Stimulated activated CD8-positive, alpha-beta memory T cell treated with anti-CD3 and anti-CD28 coated beads, Interleukin-12 subunit alpha, Interleukin-12 subunit beta, amount 100 ng/mL, for 1 hour (primary cell): Measurements from ENCODE around the gene ADAM23.

ENCODE experiments used
- DNase-seq: peaks from one replicate; pipeline ENCODE4 v3.0.0-alpha.2; 2020; ENCODE audit warnings: low read depth

ADAM23 gene

DNA sequence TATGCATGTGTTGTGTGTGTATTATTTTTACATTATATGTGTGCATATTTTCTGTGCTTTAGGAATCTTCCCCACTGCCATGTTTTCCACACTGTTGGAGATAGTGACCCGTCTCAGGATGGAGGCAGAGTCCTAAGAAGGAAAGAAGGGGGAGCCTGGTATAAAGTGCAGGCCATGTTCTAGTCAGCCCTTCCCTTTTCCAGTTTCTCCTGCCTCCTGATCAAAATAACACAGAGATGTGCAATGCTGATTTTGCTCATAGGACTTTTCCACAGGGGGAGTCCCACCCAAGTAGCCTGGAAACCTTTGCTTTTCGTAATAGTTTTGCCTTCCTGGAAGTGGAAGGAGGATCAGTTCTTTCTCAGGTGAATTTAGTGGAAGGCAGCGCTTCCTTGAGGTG, 126.1 kb downstream of the ADAM23 start:
- DNase-seq = no peak

DNA sequence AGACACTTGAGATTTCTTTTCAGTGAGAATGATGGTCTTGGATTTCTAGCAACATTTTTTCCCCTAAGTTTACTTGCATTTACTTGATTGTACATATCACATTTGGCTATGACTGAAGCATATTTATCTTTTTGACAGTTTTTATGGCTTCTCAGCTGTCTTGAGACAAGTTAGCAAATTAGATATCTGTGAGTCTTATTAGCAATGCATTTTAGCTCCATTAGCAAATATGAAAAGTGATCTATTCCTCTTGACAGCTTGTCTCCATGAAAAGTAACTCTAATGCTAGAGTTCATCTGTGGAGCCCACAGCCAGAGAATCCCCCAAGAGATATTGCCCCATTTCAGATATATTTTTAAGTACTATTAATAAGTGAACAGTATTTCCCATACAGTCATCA, 126.9 kb downstream of the ADAM23 start:
- no peak for DNase-seq

DNA sequence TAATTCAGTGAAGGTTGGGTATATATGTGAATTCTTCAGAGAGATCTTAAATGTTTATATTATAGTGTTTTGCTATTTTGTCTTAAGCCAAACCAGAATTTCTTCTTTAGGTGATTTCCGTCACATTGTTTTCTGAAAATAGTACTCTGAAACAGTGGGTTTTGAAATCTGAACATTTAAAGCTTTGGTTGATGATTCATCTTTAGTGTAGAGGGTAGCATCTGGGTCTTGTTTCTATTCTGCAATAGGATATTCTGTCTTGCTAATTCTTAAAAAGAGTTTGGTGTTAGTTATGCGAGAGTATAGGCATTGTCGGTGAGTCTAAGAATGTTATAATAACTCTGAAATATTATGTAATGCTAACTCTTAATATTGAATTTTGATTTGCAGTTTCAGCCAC, 129.4 kb downstream of the ADAM23 start:
- DNase-seq = no peak

DNA sequence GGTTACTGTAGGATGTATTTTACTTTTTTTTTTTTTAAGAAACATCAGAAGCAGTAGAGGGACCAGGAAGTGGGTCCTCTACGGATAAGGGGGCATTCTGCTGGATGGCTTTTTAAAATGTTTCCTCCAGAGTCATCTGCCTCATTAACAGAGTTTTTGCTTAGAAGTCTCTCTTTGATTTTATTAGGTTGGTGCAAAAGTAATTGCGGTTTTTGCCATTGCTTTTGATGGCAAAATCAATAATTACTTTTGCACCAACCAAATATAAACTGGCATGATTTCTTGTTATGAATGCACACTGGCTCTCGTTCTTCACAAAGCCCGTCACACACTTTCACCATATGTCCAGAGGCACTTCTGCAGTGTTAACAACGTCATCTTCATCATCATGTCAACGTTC, 130.5 kb downstream of the ADAM23 start:
- no peak for DNase-seq

DNA sequence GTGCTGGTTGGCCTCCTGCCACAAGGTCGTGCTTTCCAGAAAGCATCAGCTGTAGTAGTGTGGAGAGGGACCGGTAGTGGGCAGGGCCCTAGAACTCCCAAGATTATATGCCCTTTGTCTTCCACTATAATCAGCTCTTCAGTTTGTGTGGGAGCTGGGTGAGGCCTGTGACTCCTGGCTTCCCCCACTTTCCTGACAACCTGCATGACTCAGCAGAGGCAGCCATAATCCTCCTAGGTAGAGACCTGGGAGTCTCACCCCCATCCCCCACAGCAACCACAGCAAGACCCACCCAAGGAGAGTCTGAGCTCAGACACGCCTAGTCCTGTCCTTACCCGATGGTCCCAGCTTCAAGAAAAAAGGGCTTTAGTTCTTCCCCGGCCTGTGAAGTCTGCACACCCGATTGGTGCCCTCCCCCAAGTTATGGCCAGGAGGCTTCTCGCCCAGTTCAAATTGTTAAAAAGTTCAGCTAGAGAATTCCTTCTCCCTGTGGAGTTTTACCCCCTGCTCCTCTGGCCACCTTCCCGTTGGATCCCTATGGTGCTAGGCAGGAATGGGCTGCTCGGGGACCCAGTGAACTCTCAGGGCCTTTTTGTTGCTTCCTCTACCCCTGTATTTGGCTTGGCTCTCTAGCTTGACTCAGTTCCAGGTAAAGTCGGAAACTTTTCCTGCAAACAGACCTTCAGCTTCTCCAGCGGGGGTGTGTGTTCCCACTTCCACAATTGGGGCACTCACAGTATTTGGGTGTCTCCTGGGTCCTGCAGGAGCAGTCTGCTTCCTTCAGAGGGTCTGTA, 141.2 kb downstream of the ADAM23 start:
- DNase-seq = no peak

DNA sequence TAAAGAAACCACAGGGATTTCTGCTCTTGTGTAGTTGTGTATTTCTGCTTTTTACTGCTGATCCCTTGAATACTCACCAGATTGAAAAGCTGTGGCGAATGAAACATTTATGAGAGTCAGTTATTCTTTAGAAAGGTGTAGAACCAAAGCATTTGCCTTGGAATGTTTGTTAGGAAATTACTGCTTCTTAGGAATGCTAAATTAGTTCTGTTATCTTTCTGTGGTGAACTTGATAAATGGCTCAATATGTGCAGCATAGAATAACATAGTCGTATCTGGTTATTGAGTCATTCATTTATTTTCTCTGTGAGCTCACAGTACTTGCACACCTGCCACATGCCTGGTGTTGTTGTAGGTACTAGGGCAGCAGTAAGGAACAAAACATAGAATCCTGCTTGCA, 142.0 kb downstream of the ADAM23 start:
- DNase-seq = no peak

DNA sequence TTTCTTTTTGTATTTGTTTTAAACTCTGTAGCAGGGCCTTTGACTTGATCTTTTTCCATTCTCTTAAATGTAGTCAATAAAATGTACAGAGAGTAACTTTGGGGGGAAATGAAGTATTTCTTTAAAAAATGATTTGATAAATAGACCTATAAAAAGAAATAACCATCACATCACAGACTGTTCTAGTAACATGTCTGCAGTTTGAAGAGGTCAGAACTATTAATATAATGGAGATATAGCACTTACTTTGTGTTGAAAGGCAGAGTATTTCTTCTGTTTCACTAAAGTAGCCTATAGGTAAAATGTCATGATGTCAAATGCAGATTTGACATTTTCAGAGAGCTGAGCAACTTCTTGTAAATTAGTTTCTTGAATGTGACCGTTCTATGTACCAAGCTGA, 143.3 kb downstream of the ADAM23 start:
- no peak for DNase-seq

DNA sequence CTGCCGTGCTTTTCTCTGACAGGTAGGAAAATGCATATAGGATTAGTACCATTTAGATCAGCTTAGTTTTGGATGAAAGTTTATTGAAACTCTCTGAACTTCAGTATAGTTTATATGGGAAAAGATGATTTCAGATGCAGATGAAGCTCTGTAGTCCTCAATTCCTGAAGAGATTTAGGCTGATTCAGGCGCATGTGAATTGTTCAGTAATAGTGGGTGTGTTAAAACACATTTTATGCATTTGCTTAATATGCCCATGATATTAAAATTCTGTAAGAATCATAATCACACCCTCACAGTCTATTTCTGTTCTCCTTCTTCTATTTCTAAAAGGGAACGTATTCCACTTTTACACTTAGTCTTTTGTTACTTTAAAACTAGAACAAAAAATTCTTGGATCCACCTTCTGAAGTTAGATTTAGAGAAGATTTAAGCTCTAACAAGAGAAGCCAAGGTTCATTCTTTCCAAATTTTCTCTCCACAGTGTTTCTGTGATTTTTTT, 154.4 kb downstream of the ADAM23 start:
- no peak for DNase-seq

DNA sequence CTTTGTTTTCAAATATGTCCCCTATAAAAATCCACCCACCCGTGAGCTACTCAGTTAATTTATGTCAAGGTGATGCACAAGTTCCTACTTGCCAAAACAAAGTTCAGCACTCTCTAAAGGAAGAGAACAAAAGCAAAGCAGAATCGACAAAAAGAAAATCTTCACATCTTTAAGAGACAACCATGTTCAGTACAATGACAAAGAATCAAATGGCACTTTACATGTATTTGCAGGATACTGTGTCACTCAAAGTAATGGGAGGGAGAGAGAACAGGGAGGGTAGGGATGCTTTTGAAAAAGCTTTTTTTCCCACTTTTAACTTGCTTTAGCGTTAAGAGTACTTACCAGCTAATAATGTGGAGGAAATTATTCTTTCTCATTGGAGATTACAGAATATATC, 159.9 kb downstream of the ADAM23 start:
- DNase-seq = no peak

DNA sequence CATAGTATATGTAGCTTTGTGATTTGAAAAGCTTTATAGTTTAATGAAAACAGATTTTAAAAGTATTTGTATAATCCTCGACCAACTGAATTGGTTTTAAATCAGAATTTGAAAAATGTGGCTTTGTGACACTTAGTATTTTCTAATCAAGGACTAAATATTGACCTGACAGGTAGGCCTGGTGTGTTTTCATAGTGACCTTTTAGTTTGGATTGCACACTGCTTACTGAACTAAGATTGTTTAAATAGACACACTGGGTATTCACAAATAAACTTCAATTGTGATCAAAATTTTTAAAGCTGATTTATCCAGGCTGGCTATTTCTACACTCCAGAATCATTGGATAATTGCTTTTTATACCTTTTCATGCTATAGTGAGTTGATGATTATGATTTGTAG, 167.1 kb downstream of the ADAM23 start:
- DNase-seq = no peak

DNA sequence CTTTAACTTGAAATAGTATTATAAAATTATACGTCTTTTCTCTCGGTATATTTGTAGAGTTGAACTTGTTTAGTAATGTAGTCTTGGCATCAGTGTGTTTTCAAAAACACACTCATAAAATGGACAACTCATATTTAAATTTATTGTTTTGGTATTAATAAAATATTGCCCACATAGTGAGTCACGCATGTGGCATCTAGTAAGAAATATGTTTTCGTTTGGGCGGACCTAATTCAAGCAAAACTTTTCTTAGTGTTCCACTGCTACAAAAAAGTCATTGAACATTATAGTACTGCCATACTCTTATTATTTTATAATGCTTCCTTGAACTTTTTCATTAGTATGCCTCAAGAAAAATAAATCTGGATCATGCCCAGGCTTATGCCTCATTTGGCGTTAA, 167.9 kb downstream of the ADAM23 start:
- no peak for DNase-seq

DNA sequence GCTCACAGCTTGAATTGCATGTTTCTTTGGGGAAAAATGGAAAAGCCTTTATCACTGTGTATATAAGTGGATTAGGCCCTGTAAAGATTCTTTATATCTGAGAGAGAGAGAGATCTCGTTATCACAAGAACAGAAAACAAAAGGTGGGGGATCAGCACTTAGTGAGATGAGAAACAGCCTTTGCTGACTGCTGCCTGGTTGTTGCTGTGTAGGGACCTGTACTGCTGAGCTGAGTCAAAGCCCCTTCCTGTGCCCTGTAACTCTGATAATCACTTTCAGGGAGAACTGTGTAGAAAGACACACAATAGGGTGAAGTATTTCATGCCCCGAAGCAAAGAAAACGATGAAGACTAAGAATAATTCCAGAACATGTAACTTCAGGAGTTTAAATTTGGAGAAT, 168.4 kb downstream of the ADAM23 start:
- DNase-seq = no peak

DNA sequence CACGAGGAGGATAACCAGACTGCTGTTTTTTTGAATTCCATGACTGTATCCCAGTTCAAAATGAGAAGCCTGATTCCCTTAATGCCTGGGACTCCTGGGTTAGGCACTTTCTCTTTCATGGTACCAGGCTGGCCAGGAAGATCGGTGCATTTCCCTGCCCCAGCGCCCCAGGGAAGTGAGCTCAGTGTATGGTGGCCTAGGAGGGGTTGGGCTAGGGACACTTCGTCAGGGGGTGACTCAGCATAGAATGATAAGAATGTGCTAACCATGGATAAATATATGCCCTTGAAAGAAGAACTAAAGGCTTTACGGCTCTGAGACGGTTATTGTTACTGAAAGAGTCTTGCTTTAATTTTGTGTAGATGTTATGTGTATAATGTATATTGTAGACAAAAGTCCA, 171.5 kb downstream of the ADAM23 start:
- DNase-seq = no peak

DNA sequence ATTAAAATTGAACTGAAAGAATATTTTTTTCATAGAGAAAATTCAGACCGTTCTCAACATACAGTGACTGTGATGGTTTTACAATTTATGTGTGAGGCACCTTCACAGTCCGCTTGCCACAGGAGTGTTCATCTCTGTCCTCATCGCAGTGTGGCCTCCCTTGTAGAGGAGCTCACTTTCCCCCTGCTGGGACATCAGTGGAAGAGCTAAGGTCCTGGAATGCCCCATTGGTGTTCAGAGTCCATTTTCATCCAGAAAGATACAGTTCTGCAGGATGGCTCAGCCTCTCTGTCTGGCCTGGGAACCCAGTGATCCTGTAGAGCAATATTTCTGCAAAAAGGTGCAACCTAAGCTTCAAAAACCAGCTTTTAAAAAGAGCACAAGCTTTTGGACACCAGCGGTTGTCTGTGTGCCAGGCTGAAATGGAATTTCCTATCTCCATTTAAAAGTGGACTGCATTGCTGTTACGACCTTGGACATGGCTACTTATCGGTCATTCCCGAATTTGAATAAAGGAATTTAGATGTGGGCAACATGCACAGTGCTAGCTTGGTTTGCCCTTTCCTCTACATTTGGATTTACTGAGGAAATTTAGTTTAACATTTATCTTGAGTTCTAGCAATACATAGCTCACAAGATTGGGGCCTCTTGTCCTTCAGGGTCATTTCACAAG, 172.2 kb downstream of the ADAM23 start:
- DNase-seq = no peak

DNA sequence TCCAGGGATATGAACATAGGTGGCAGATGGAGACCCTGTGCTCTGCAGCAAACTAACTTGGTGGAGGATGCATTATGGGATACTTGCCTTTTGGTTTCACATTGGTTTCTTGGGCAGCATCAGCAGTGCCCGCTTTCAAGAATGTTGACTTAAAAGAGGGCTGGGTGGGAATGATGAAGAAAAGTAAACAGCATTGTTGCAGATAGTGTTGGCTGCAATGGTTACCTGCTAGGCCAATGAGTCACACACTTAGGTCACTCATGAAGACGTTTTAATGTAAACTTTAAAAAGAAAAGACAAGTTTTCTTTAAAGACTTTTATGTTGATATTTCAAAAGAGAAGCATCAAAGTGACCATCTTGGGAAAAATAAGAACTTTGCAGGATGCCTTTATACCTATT, 172.8 kb downstream of the ADAM23 start:
- DNase-seq = no peak

DNA sequence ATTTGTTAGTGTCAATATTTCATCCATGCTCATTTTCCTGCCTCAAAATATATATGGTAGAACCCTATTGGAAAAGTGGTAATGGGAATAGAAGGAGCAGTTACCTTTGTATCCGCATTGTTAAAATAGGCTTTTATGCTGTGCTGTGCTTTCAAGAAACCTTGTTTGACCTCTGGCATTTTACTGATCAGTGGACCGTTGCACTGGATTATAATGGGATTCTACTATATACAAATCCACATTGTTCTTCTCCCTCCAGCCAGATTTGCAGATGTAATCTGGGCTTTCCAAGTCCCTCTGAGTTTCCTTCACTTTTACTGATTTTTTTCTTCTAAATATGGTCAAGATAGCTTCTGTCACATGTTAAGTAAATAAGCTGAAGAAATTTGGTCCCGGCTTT, 175.7 kb downstream of the ADAM23 start:
- no peak for DNase-seq

DNA sequence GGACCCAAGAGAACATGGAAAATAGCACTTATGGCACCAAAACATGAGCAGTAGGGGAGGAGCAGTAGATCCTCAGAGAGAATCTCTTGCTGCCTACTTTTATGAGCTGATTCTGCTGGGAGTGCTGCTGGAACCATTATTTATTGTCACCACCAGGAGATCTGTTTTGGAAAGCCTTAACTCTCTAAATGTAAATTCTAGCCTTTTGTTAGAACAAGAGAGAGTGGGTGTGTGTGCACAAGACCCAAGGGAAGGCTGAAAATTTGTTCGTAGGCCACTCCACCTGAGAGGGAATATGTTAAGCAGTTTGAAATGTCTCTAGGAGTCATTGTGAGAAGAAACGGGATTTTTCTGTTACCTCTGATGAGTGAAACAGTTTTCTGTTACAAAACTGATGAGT, 182.8 kb downstream of the ADAM23 start:
- DNase-seq = no peak

DNA sequence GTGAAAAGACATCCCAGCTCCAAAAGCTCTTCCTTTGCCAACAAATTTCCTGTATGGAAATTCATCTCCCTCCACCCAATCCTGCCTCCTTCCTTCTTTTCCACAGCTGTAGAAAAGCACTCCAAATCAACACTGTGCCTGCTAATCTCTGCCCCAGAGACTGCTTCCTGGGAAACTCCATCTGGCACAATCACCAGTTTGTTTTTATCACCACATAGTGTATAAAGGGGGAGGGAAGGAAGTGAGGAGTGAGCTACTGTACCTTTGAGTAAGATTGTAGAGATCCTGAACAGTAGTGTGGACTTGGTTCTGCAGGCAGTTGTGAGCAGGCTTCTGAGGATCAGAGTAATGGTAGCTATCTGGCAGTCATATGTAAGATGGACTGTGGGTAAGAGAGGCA, 184.3 kb downstream of the ADAM23 start:
- no peak for DNase-seq

DNA sequence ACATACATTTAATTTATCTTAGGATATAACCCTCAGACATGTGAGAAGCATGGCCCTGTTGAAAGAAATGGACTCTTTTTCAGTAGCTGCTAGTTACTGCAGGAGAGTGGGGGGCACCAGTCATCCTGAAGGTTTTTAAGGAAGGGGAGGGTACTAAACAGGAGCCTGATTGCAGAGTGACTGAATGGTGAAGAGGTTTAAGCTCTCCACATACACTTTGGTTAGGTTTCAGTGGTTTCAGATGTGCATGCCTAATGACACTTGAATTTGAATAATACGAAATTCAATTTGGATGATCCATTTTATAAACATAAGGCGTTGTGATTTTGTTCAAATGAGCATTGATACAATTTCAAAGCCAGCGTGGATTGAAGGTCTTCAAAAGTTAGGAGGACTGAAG, 188.0 kb downstream of the ADAM23 start:
- no peak for DNase-seq

DNA sequence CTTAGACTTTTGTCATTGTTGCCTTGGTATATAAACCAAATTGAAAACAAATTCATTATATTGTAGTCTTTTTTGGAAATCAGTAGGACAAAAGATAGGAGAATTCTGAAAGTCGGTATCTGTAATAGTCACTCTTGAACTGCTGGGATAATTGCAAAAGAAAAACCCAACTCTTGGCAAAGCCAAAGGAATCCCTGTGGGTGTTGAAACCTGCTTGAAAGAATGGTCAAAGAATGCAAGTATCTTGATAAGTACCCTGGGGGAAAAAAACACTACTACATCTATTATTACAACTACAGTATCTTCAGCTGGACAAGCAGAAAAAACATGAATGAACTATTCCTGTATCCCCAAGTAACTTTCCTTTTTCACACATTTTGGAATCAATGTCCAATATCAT, 191.7 kb downstream of the ADAM23 start:
- DNase-seq = no peak

DNA sequence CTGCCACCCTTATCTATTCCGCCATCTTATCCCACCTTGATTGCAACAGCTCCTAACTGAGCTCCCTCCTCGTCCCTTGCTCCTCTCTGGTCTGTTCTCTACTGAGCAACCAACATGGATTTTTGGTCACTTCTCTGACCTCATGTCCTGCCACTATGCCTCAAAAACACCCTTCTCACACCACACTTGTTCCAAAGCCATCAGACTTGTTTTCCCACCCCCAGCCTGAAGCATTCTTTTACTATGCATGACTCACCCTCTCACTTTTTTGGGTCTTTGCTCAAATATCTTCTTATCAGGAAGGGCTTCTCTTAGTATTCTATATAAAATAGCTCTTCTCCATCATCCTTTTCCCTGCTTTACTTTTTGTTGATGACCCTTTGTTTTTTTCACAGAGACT, 196.3 kb downstream of the ADAM23 start:
- no peak for DNase-seq

DNA sequence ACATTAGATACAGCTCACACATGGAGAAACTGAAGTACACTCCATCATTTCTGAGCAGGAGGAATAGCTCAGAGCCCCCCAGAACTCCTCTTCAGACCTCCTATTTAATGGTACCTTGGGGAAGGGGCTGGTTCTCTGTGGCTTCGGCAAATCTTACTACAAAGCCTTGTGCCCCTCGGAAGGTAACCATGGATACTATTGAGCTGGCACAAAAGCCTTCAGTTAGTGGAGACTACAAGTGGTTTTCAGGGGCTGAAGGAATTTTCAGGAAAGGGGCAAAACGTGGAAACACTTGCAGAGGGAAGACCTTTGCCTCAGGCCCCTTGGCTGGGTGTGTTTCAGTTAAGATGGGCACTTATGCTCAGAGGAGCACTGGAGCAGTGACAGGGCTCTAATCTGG, 197.9 kb downstream of the ADAM23 start:
- DNase-seq = no peak

DNA sequence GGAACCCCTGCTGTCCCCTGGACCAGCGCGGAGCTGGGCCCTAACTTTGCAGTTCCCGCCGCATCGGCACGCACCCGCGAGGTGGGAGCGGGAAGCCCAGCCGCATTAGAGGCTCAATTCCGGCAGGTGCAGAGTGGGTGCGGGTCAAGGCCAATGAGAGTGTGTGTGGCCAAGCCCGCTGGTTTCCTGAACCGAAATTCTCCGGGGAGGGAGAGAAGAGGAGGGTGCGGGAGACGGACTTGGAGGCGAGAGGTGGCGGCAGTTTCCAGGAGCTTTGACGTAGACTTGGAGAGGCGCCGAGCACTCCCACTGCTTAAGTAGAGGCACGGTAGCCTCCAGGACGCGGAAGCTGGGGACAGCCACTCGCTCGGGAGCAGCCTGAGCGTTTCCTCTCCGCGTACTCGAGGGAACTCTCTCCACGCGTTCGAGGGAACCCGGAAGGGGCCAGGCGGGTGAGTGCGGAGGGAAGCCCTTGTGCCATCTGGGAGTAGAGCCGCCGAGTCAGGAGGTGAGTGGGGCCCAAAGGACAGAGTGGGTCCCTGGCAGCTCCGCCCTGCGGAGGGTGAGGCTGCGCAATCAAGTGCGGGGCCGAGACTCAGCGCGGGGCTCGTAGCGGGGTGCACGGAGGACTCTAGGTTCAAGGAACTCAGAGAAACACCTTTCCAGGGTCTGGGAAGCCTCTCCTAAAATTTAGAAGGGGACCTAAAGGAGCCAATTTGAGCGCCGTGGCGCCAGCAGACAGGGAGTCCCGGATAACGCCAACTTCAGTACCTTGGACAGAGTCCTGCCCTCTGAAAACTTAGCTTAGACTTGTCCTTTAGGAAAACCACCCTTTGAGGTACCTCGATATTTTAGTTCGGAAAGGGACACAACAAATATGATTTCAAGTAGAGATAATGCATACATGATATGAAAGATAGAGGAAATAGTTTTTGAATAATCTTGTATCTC, 199.0 kb downstream of the ADAM23 start, which contains the start of gene FAM237A:
TSS of gene FAM237A (plus strand) at position 413 of the 951 bp plus-strand sequence. CDS start 1,750 bp downstream, outside the sequence.
- no peak for DNase-seq
